DOHH2 (cell line): ENCODE measurements around the gene DCXR.

Experiments used
- H3F3A ChIP-seq: fragments of 200-600 bp; sonication (generic), shearing (Covaris generic); 2 replicates; pipeline ENCODE4 v1.6.0; 2016; ENCODE audit warnings: antibody characterized with exemption, mild to moderate bottlenecking; ENCODE audit not compliant: control insufficient read depth, insufficient read depth
- H3K27ac ChIP-seq: fragments of 200-600 bp; sonication (generic); 2 replicates; pipeline ENCODE4 v1.5.1; 2014; ENCODE audit warnings: low read depth, mild to moderate bottlenecking, low read length, moderate library complexity
- H3K27me3 ChIP-seq: fragments of 200-600 bp; sonication (generic); 2 replicates; pipeline ENCODE4 v1.6.1; 2014; ENCODE audit warnings: mild to moderate bottlenecking, low read length, mixed read lengths; ENCODE audit not compliant: control insufficient read depth
- H3K36me3 ChIP-seq: fragments of 200-600 bp; sonication (generic); 2 replicates; pipeline ENCODE4 v1.6.1; 2014; ENCODE audit warnings: mild to moderate bottlenecking, low read length, moderate library complexity, mixed read lengths; ENCODE audit not compliant: control insufficient read depth
- H3K4me1 ChIP-seq: fragments of 200-600 bp; sonication (generic); 2 replicates; pipeline ENCODE4 v1.6.1; 2014; ENCODE audit warnings: mild to moderate bottlenecking, low read length, mixed read lengths; ENCODE audit not compliant: control insufficient read depth
- H3K4me2 ChIP-seq: fragments of 200-600 bp; sonication (generic); 2 replicates; pipeline ENCODE4 v1.6.0; 2014; ENCODE audit warnings: mild to moderate bottlenecking, low read length, moderate library complexity
- H3K4me3 ChIP-seq: fragments of 200-600 bp; sonication (generic); 2 replicates; pipeline ENCODE4 v1.5.1; 2014; ENCODE audit warnings: mild to moderate bottlenecking, low read length, mixed read lengths
- H3K79me2 ChIP-seq: fragments of 200-600 bp; sonication (generic); 2 replicates; pipeline ENCODE4 v1.6.1; 2014; ENCODE audit warnings: mild to moderate bottlenecking, low read length, mixed read lengths; ENCODE audit not compliant: control insufficient read depth
- H3K9me2 ChIP-seq: fragments of 200-600 bp; sonication (generic); replicated peaks from 2 replicates; pipeline ENCODE4 v1.6.1; 2014; ENCODE audit warnings: mild to moderate bottlenecking, low read length, mixed read lengths; ENCODE audit not compliant: control insufficient read depth
- H3K9me3 ChIP-seq: fragments of 200-600 bp; sonication (generic); 2 replicates; pipeline ENCODE4 v1.6.1; 2014; ENCODE audit warnings: antibody characterized with exemption, low read length, mixed read lengths; ENCODE audit not compliant: control insufficient read depth, insufficient read depth
- H4K20me1 ChIP-seq: fragments of 200-600 bp; sonication (generic); 2 replicates; pipeline ENCODE4 v1.6.0; 2014; ENCODE audit warnings: low read depth, mild to moderate bottlenecking, antibody characterized with exemption, low read length, moderate library complexity; ENCODE audit not compliant: control insufficient read depth, insufficient read depth
- EZH2phosphoT487 ChIP-seq: fragments of 200-600 bp; sonication (generic); IDR thresholded peaks from 2 replicates; pipeline ENCODE4 v1.6.1; 2017; ENCODE audit warnings: borderline replicate concordance, mild to moderate bottlenecking, antibody characterized with exemption, low read length, moderate library complexity, mixed read lengths
- TF ChIP-seq, protein P1 (sequence below): fragments of 200-600 bp; sonication (generic); IDR thresholded peaks from one replicate; pipeline ENCODE4 v1.5.1; 2014; ENCODE audit warnings: antibody characterized with exemption, mild to moderate bottlenecking, low read depth, low read length; ENCODE audit not compliant: poor library complexity, severe bottlenecking

DCXR gene

DNA sequence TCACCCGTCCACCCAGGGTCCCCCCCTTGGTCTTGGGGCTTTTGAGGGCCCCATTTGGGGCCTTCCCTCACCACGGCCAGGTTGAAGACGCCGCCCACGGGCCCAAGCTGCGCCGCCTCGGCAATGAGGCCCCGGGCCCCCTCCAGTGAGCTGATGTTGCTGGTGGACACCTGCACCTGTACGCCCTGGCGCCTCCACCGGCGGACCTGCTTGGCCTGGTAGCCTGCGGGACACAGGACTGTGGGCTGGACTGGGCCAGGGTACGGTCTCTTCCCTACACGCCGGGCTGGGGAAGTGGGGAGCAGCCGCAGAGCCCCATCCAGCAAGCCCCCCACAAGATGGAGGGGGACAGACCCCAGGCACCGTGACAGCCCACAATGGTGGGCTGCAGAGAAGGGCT lies 45.0 kb upstream of the DCXR start:
- no peak overlapping the region for H3K4me3 ChIP-seq
- TF ChIP-seq, protein P1, sequence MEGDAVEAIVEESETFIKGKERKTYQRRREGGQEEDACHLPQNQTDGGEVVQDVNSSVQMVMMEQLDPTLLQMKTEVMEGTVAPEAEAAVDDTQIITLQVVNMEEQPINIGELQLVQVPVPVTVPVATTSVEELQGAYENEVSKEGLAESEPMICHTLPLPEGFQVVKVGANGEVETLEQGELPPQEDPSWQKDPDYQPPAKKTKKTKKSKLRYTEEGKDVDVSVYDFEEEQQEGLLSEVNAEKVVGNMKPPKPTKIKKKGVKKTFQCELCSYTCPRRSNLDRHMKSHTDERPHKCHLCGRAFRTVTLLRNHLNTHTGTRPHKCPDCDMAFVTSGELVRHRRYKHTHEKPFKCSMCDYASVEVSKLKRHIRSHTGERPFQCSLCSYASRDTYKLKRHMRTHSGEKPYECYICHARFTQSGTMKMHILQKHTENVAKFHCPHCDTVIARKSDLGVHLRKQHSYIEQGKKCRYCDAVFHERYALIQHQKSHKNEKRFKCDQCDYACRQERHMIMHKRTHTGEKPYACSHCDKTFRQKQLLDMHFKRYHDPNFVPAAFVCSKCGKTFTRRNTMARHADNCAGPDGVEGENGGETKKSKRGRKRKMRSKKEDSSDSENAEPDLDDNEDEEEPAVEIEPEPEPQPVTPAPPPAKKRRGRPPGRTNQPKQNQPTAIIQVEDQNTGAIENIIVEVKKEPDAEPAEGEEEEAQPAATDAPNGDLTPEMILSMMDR = no peak
- H3K4me2 ChIP-seq = no peak overlapping the region
- peaks cover 92% of the 10 kb centered on the region for H3K36me3 ChIP-seq
- no peaks in the 10 kb centered on the region for H3K79me2 ChIP-seq
- H4K20me1 ChIP-seq = no peaks in the 10 kb centered on the region; the same call in 1 of the 2 replicates
- H3K27me3 ChIP-seq = no peaks in the 10 kb centered on the region
- no peaks in the 10 kb centered on the region for H3K4me1 ChIP-seq
- no peak overlapping the region for H3K27ac ChIP-seq
- no peaks in the 10 kb centered on the region for H3F3A ChIP-seq
- H3K9me3 ChIP-seq = no peaks in the 10 kb centered on the region
- H3K9me2 ChIP-seq = no peaks in the 10 kb centered on the region

DNA sequence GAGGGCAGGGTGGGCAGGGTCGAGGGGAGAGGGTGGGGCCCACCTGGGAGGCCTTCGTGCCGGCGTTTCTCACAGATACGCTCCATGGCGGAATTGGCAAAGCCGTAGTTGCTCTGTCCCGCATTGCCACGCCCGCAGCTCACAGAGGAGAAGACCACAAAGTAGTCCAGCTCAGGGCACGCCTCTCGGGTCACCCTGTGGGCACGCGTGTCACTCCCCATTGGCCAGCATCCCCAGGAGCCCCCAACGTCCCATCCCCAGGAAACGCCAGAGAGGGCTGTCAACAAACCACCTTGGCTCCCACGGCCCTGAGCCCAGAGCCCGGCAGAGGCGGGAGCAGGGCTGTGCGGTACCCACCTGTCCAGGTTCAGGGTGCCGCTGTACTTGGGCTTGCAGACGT lies 44.5 kb upstream of the DCXR start:
- H4K20me1 ChIP-seq = no peaks in the 10 kb centered on the region; the same call in 1 of the 2 replicates
- H3K4me3 ChIP-seq = no peak overlapping the region
- H3K4me2 ChIP-seq = no peak overlapping the region
- no peaks in the 10 kb centered on the region for H3K79me2 ChIP-seq
- TF ChIP-seq, protein P1 = no peak
- no peak for TF ChIP-seq EZH2phosphoT487
- no peaks in the 10 kb centered on the region for H3K9me3 ChIP-seq
- no peaks in the 10 kb centered on the region for H3K9me2 ChIP-seq
- no peaks in the 10 kb centered on the region for H3K27me3 ChIP-seq
- H3K36me3 ChIP-seq = peaks cover 88% of the 10 kb centered on the region
- no peaks in the 10 kb centered on the region; the same call in 1 of the 2 replicates for H3K4me1 ChIP-seq
- no peak overlapping the region for H3K27ac ChIP-seq
- H3F3A ChIP-seq = 0 out of 2 replicates have a peak, but pooled peaks cover 2% of the 10 kb centered on the region

DNA sequence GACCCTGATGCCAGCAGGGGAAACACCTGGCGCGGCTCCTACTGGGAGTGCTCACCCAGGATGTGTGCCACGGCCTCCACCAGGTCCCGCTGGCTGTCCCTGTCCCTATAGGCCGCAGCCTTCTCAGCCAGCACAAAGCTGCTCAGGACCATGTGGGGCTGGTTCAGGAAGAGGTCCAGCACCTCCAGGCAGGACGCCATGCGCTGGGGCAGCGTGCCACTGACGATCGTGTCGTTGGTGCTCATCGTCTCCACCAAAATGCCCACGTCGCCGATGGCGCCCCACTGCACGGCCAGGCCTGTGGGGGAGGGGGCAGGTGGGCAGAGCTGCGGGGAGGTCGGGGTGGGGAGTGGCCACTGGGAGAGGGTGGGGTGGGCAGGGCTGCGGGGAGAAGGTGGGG lies 44.0 kb upstream of the DCXR start:
- Histone ChIP-seq H4K20me1 (no peaks in the 10 kb centered on the region; the same call in 1 of the 2 replicates), H3K79me2 (no peaks in the 10 kb centered on the region), H3K4me1 (peaks cover 2% of the 10 kb centered on the region), H3K9me3 (no peaks in the 10 kb centered on the region), H3K9me2 (no peaks in the 10 kb centered on the region), H3K27me3 (no peaks in the 10 kb centered on the region), H3K27ac (no peak overlapping the region), H3K36me3 (peaks cover 84% of the 10 kb centered on the region), H3K4me2 (no peak overlapping the region), H3F3A (peaks cover 5% of the 10 kb centered on the region), H3K4me3 (no peak overlapping the region)
- TF ChIP-seq EZH2phosphoT487 = no peak
- TF ChIP-seq, protein P1 = no peak
